K562 (cell line): ENCODE measurements around the gene VGLL1. TPM values are rescaled to one million over a fixed set of nuclear protein-coding genes. Genes with fewer than 3 reads are reported as not detected.

Source experiments
- ATAC-seq: fragments of 200-7000 bp; cut with Tn5 transposase; 3 replicates; pipeline ENCODE4 v1.9.1; 2020; ENCODE audit warnings: moderate library complexity
- BruUV-seq: library from RNA; stranded (reverse); fragments of 400-500 nt; replicated peaks from 2 replicates; lab custom pipeline; 2021; lab: Mats Ljungman, UMichigan
- CTCF ChIA-PET: fragments of 300-600 bp; formaldehyde crosslinking; extraction: SDS; loops from one replicate; lab custom pipeline; 2021; ENCODE audit warnings: low intra/inter-chr PET ratio; lab: Yijun Ruan, JAX
- POLR2A ChIA-PET: fragments of 300-600, 350-650 bp; sonication (Branson Sonifier 250); formaldehyde crosslinking; extraction: SDS; loops from one replicate; lab custom pipeline; 2021; ENCODE audit warnings: antibody characterized with exemption, inconsistent platforms; lab: Yijun Ruan, JAX
- DNase-seq, 4 experiments: peaks; one replicate each; pipeline versions ENCODE4 v3.0.0 to v3.0.0-alpha.2; 2011 to 2018; ENCODE audit warnings: low spot score in 3 of 4, mixed read lengths in 3 of 4; ENCODE audit errors: extremely low read depth in 1 of 4
- FAIRE-seq: peaks from 2 replicates; lab custom pipeline; 2011; peaks lifted over from hg19 to GRCh38; lab: Jason Lieb, UNC
- H2AFZ ChIP-seq: 2 replicates; pipeline ENCODE4 v1.6.0; 2011; ENCODE audit warnings: low read depth, low read length, control low read depth, inconsistent platforms
- H3K27ac ChIP-seq: fragments of 200-600 bp; 3 replicates; pipeline ENCODE4 v1.8.0; 2011; ENCODE audit warnings: low read depth, mild to moderate bottlenecking, control low read depth, inconsistent platforms, low read length, moderate library complexity, mixed read lengths; ENCODE audit errors: extremely low read depth
- H3K27me3 ChIP-seq, 2 experiments: fragments of 300-600 bp in 1 of 2; 2 replicates in 1 of 2; 3 replicates in 1 of 2; pipeline versions ENCODE4 v1.6.0 to v1.8.0; 2011; ENCODE audit warnings: inconsistent platforms in 2 of 2, low read length in 2 of 2, mild to moderate bottlenecking in 1 of 2, mixed read lengths in 1 of 2, moderate library complexity in 1 of 2; ENCODE audit not compliant: control insufficient read depth in 2 of 2, insufficient read depth in 2 of 2
- H3K36me3 ChIP-seq: fragments of 300-600 bp; 3 replicates; pipeline ENCODE4 v1.8.0; 2011; ENCODE audit warnings: mild to moderate bottlenecking, low read length, inconsistent platforms; ENCODE audit not compliant: control insufficient read depth, insufficient read depth
- H3K4me1 ChIP-seq, 2 experiments: fragments of 200-600 bp in 1 of 2; replicated peaks in 1 of 2; 2 replicates in 1 of 2; 3 replicates in 1 of 2; pipeline versions ENCODE4 v1.5.1 to v1.8.0; 2011; ENCODE audit warnings: inconsistent platforms in 2 of 2, low read length in 2 of 2, mild to moderate bottlenecking in 1 of 2, mixed read lengths in 1 of 2, moderate library complexity in 1 of 2; ENCODE audit not compliant: control insufficient read depth in 2 of 2, insufficient read depth in 2 of 2
- H3K4me2 ChIP-seq: 2 replicates; pipeline ENCODE4 v1.6.1; 2011; ENCODE audit warnings: low read length, control low read depth, inconsistent platforms, mixed read lengths; ENCODE audit not compliant: insufficient read depth
- H3K4me3 ChIP-seq: fragments of 200-600 bp; sonication (generic), shearing (Covaris generic); 2 replicates; pipeline ENCODE4 v1.5.1; 2016; ENCODE audit warnings: control low read depth, inconsistent platforms
- H3K79me2 ChIP-seq: fragments of 200-600 bp; 3 replicates; pipeline ENCODE4 v1.8.0; 2011; ENCODE audit warnings: low read length, inconsistent platforms; ENCODE audit not compliant: control insufficient read depth, insufficient read depth
- H3K9ac ChIP-seq, 2 experiments: 2 replicates each; pipeline versions ENCODE4 v1.6.0 to v1.6.1; 2011; ENCODE audit warnings: low read depth in 2 of 2, low read length in 2 of 2, control low read depth in 1 of 2, inconsistent platforms in 1 of 2, mild to moderate bottlenecking in 1 of 2, mixed read lengths in 1 of 2; ENCODE audit not compliant: insufficient read depth in 1 of 2
- H3K9me1 ChIP-seq: one replicate; pipeline ENCODE4 v1.6.0; 2011; ENCODE audit warnings: inconsistent platforms, mild to moderate bottlenecking, low read length, moderate library complexity; ENCODE audit not compliant: control insufficient read depth, insufficient read depth
- H3K9me3 ChIP-seq: replicated peaks from 2 replicates; pipeline ENCODE4 v1.5.1; 2011; ENCODE audit warnings: low read depth, low read length, inconsistent platforms; ENCODE audit not compliant: control insufficient read depth, insufficient read depth
- H4K20me1 ChIP-seq: replicated peaks from 2 replicates; pipeline ENCODE4 v1.6.1; 2011; ENCODE audit warnings: low read length, inconsistent platforms, mixed read lengths; ENCODE audit not compliant: control insufficient read depth, insufficient read depth
- L3MBTL2 ChIP-seq: fragments of 450-650 bp; IDR thresholded peaks from 2 replicates; pipeline ENCODE4 v1.6.1; 2016; ENCODE audit warnings: mild to moderate bottlenecking, moderate library complexity
- MED1 ChIP-seq: sonication (generic); formaldehyde crosslinking; IDR thresholded peaks from 2 replicates; pipeline ENCODE4 v1.8.1; 2023; ENCODE audit warnings: missing genetic modification reagents, borderline replicate concordance
- MLX ChIP-seq, 2 experiments: fragments of 450-650 bp in 1 of 2; sonication (generic) in 1 of 2; formaldehyde crosslinking; conservative IDR thresholded peaks; 2 replicates each; pipeline versions ENCODE4 v1.4.0 to v1.8.1; 2020 to 2022; ENCODE audit warnings: mild to moderate bottlenecking in 1 of 2, missing genetic modification reagents in 1 of 2
- NR0B1 ChIP-seq: fragments of 450-650 bp; IDR thresholded peaks from one replicate; pipeline ENCODE4 v1.6.1; 2018; ENCODE audit warnings: mild to moderate bottlenecking, moderate library complexity; ENCODE audit not compliant: partially characterized antibody
- PHF20 ChIP-seq: fragments of 450-650 bp; IDR thresholded peaks from 2 replicates; pipeline ENCODE4 v1.6.1; 2018; ENCODE audit not compliant: partially characterized antibody
- RBBP5 ChIP-seq: fragments of 200-600 bp; sonication (generic); IDR thresholded peaks from 2 replicates; pipeline ENCODE4 v1.6.1; 2012; ENCODE audit warnings: borderline replicate concordance, mild to moderate bottlenecking, low read length, control low read depth, inconsistent platforms; ENCODE audit not compliant: insufficient read depth, poor library complexity, severe bottlenecking
- RBM15 ChIP-seq: fragments of 200-400 bp; formaldehyde crosslinking; IDR thresholded peaks from 2 replicates; pipeline ENCODE4 v1.6.1; 2018; ENCODE audit warnings: mild to moderate bottlenecking, low read length, moderate library complexity; ENCODE audit not compliant: insufficient read depth
- THRB ChIP-seq: fragments of 450-650 bp; formaldehyde crosslinking; conservative IDR thresholded peaks from 2 replicates; pipeline ENCODE4 v1.4.0; 2022; ENCODE audit warnings: mild to moderate bottlenecking, missing genetic modification characterization
- U2AF1 ChIP-seq: fragments of 200-400 bp; formaldehyde crosslinking; optimal IDR thresholded peaks from 2 replicates; pipeline ENCODE3; 2017; ENCODE audit warnings: mild to moderate bottlenecking, low read depth, low read length, moderate library complexity
- ZNF133 ChIP-seq: fragments of 250-450 bp; sonication (Bioruptor Pico); IDR thresholded peaks from 2 replicates; pipeline ENCODE4 v1.4.0; 2020; ENCODE audit warnings: mild to moderate bottlenecking
- WGBS: fragments of 100-300 bp; shearing (Covaris generic); methylation state at CpG from one replicate; pipeline ENCODE4 v1.1.6; 2016; ENCODE audit warnings: low coverage, mixed read lengths; ENCODE audit not compliant: insufficient coverage; ENCODE audit errors: missing lambda C conversion rate; 5-methylcytosine and 5-hydroxymethylcytosine counted together
- in situ Hi-C: fragments of 300-500 bp; cut with MboI; formaldehyde crosslinking; loops from 4 replicates; pipeline ENCODE4 v1.15.0; 2018; ENCODE audit warnings: inconsistent platforms, mixed read lengths
- intact Hi-C: fragments of 100-400 bp; cut with micrococcal nuclease; formaldehyde crosslinking; loops from 2 replicates; pipeline ENCODE4 v1.14.2; 2022
- polyA plus RNA-seq, 8 experiments: library from polyadenylated mRNA; depleted of rRNA in 4 of 8; stranded (reverse) in 5 of 8; unstranded in 3 of 8; fragments of >200 nt; fragmentation: Nextera tagmentation in 2 of 8; fragmentation: Illumina TruSeq in 1 of 8; extraction: Ambion mirVana in 2 of 8; extraction: Trizol in 1 of 8; gene quantifications; 2 replicates each; pipeline versions ENCODE4 v1.2.1 to v1.2.3, GENCODE V29; 2011 to 2014; ENCODE audit warnings: inconsistent platforms in 1 of 8, missing spikeins in 1 of 8
- total RNA-seq, 7 experiments: library from RNA; depleted of rRNA in 6 of 7; stranded (reverse); fragments of >200 nt in 6 of 7; fragmentation: Illumina TruSeq in 2 of 7; extraction: Trizol in 2 of 7; gene quantifications; 2 replicates each; pipeline versions ENCODE4 v1.2.1 to v1.2.3, GENCODE V29; 2011 to 2021; ENCODE audit warnings: low replicate concordance in 1 of 7
- TF ChIP-seq, protein P1 (sequence below): fragments of 150-350 bp; IDR thresholded peaks from 2 replicates; pipeline ENCODE4 v1.6.1; 2014; ENCODE audit warnings: low read depth, mild to moderate bottlenecking, low read length, borderline replicate concordance
- TF ChIP-seq, protein P2 (sequence below): fragments of 450-650 bp; IDR thresholded peaks from 2 replicates; pipeline ENCODE4 v1.6.1; 2016; ENCODE audit warnings: missing biosample characterization, missing genetic modification characterization
- TF ChIP-seq, protein P3 (sequence below): sonication (generic); formaldehyde crosslinking; IDR thresholded peaks from 2 replicates; pipeline ENCODE4 v1.8.0; 2022; ENCODE audit warnings: mild to moderate bottlenecking, missing genetic modification reagents

The VGLL1 gene
- total and polyA plus RNA-seq, 9 of the 15 experiments (the other 6 are each of a cell fraction or from before 2014, with no cell fraction given): not detected

- H3K27ac ChIP-seq: no peak overlapping the region
- H3K79me2 ChIP-seq: no peaks in the 10 kb centered on the region
- CTCF ChIA-PET: no interaction called here
- DNase-seq (no peak), FAIRE-seq (no peak), ATAC-seq (no peak)
- H3K36me3 ChIP-seq: no peaks in the 10 kb centered on the region
- no peaks in the 10 kb centered on the region for H3K9me1 ChIP-seq
- no peaks in the 10 kb centered on the region for H3K4me1 ChIP-seq
- H3K4me2 ChIP-seq: no peak overlapping the region
- no peak overlapping the region for H2AFZ ChIP-seq
- H3K4me3 ChIP-seq: no peak overlapping the region
- POLR2A ChIA-PET: no interaction called here
- in situ Hi-C loops (no loop called here), intact Hi-C loops (no loop called here)
- no peak overlapping the region for H3K9ac ChIP-seq
- no TSS peak for BruUV-seq
- H3K27me3 ChIP-seq: no peaks in the 10 kb centered on the region; a peak in 1 of 5 replicates
- H4K20me1 ChIP-seq: no peaks in the 10 kb centered on the region
- WGBS: 0% methylated on average over 1 of the region's 1 CpG
- H3K9me3 ChIP-seq: no peaks in the 10 kb centered on the region
- no peak for TF ChIP-seq NR0B1
- no peak for TF ChIP-seq MLX (CRISPR knock-in tag; conservative IDR thresholded peaks at IDR 0.05)
- no peak for TF ChIP-seq THRB (CRISPR knock-in tag)
- TF ChIP-seq U2AF1: no peak
- TF ChIP-seq ZNF133: no peak
- no peak for TF ChIP-seq MED1 (CRISPR knock-in tag)
- TF ChIP-seq L3MBTL2: no peak
- TF ChIP-seq, protein P1, sequence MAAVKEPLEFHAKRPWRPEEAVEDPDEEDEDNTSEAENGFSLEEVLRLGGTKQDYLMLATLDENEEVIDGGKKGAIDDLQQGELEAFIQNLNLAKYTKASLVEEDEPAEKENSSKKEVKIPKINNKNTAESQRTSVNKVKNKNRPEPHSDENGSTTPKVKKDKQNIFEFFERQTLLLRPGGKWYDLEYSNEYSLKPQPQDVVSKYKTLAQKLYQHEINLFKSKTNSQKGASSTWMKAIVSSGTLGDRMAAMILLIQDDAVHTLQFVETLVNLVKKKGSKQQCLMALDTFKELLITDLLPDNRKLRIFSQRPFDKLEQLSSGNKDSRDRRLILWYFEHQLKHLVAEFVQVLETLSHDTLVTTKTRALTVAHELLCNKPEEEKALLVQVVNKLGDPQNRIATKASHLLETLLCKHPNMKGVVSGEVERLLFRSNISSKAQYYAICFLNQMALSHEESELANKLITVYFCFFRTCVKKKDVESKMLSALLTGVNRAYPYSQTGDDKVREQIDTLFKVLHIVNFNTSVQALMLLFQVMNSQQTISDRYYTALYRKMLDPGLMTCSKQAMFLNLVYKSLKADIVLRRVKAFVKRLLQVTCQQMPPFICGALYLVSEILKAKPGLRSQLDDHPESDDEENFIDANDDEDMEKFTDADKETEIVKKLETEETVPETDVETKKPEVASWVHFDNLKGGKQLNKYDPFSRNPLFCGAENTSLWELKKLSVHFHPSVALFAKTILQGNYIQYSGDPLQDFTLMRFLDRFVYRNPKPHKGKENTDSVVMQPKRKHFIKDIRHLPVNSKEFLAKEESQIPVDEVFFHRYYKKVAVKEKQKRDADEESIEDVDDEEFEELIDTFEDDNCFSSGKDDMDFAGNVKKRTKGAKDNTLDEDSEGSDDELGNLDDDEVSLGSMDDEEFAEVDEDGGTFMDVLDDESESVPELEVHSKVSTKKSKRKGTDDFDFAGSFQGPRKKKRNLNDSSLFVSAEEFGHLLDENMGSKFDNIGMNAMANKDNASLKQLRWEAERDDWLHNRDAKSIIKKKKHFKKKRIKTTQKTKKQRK: no peak
- no peak for TF ChIP-seq PHF20
- TF ChIP-seq RBBP5: no peak
- TF ChIP-seq, protein P2, sequence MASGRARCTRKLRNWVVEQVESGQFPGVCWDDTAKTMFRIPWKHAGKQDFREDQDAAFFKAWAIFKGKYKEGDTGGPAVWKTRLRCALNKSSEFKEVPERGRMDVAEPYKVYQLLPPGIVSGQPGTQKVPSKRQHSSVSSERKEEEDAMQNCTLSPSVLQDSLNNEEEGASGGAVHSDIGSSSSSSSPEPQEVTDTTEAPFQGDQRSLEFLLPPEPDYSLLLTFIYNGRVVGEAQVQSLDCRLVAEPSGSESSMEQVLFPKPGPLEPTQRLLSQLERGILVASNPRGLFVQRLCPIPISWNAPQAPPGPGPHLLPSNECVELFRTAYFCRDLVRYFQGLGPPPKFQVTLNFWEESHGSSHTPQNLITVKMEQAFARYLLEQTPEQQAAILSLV (tag): no peak
- TF ChIP-seq RBM15: no peak
- TF ChIP-seq, protein P3, sequence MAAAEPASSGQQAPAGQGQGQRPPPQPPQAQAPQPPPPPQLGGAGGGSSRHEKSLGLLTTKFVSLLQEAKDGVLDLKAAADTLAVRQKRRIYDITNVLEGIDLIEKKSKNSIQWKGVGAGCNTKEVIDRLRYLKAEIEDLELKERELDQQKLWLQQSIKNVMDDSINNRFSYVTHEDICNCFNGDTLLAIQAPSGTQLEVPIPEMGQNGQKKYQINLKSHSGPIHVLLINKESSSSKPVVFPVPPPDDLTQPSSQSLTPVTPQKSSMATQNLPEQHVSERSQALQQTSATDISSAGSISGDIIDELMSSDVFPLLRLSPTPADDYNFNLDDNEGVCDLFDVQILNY (CRISPR knock-in tag): no peak
Observed at GRCh38 chrX:136588036-136588435, 56.0 kb downstream of the VGLL1 start.
